ENCODE measurements around the gene ZMAT5.

The ZMAT5 gene

GRCh38 chr22:29703569-29704195, 63.1 kb downstream of the ZMAT5 start:
- H3K36me3 ChIP-seq (ENCODE audit: control insufficient read depth in 2 of 2, insufficient read depth in 1 of 2, low read length in 2 of 2) = no peaks in the 10 kb centered on the region
- peaks cover 20% of the 10 kb centered on the region for H3K4me1 ChIP-seq (ENCODE audit: control insufficient read depth, insufficient read depth, low read length)
- ChIA-PET POLR2A (interaction anchor here (0.5 kb wide), 1 partner anchor 37 kb away, joined by 3 read pairs; no protein-coding TSS in a partner anchor), CTCF (interaction anchor here (0.8 to 4.2 kb wide), 2 partner anchors 115 to 301 kb away, joined by 3 to 20 read pairs; no protein-coding TSS in a partner anchor)
- H3K4me3 ChIP-seq (ENCODE audit: low read depth, low read length) = no peak overlapping the region
- TF ChIP-seq ZBTB21 (tag by site-specific recombination; IDR thresholded peaks at IDR 0.05) (no peak), ZBTB44 (tag by site-specific recombination; IDR thresholded peaks at IDR 0.05) (no peak), GLIS1 (tag by site-specific recombination; IDR thresholded peaks at IDR 0.05) (0 out of 2 replicates have a peak, but pooled peaks have one; percentile 19), ZNF146 (tag by site-specific recombination; IDR thresholded peaks at IDR 0.05) (no peak), PRDM2 (tag by site-specific recombination; IDR thresholded peaks at IDR 0.05; ENCODE audit: borderline replicate concordance) (no peak), FEZF1 (tag by site-specific recombination; IDR thresholded peaks at IDR 0.05) (no peak), ZIC2 (tag by site-specific recombination; IDR thresholded peaks at IDR 0.05) (peak; percentile 89), ZNF623 (tag by site-specific recombination; IDR thresholded peaks at IDR 0.05) (no peak), SP7 (tag by site-specific recombination; IDR thresholded peaks at IDR 0.05) (no peak), GLIS2 (tag by site-specific recombination; IDR thresholded peaks at IDR 0.05) (peak; percentile 34; the same call in 1 of the 2 replicates), ZNF416 (tag by site-specific recombination; IDR thresholded peaks at IDR 0.05) (no peak), ZSCAN16 (tag by site-specific recombination; IDR thresholded peaks at IDR 0.05) (no peak), EGR2 (tag by site-specific recombination; IDR thresholded peaks at IDR 0.05; ENCODE audit: low read depth) (no peak), ZNF174 (tag by site-specific recombination; IDR thresholded peaks at IDR 0.05) (no peak), ZNF514 (tag by site-specific recombination; IDR thresholded peaks at IDR 0.05) (no peak), ZNF624 (tag by site-specific recombination; IDR thresholded peaks at IDR 0.05) (no peak), ZFP69B (tag by site-specific recombination; IDR thresholded peaks at IDR 0.05) (no peak), RBAK (tag by site-specific recombination; IDR thresholded peaks at IDR 0.05) (no peak)
- no peak overlapping the region for H3K27ac ChIP-seq (ENCODE audit: extremely low read depth, low read depth, low read length)
- H3K9me3 ChIP-seq (ENCODE audit: control insufficient read depth, insufficient read depth, low read depth, low read length) = no peaks in the 10 kb centered on the region

- POLR2A ChIA-PET = interaction anchor here (0.5 to 2.0 kb wide), 3 partner anchors 14 to 835 kb away, joined by 3 to 7 read pairs (median 4); no protein-coding TSS in a partner anchor
- no peak overlapping the region for H3K27ac ChIP-seq (ENCODE audit: extremely low read depth, low read depth, low read length)
- CTCF ChIA-PET = interaction anchor here (0.7 to 4.2 kb wide), 6 partner anchors 9 to 385 kb away, joined by 3 to 20 read pairs (median 6); no protein-coding TSS in a partner anchor
- peaks cover 20% of the 10 kb centered on the region for H3K4me1 ChIP-seq (ENCODE audit: control insufficient read depth, insufficient read depth, low read length)
- H3K36me3 ChIP-seq (ENCODE audit: control insufficient read depth in 2 of 2, insufficient read depth in 1 of 2, low read length in 2 of 2) = peaks cover 0 to under 1% of the 10 kb centered on the region in 2 experiments; a peak in 1 of 3 replicates
- no peaks in the 10 kb centered on the region for H3K9me3 ChIP-seq (ENCODE audit: control insufficient read depth, insufficient read depth, low read depth, low read length)
- no peak overlapping the region for H3K4me3 ChIP-seq (ENCODE audit: low read depth, low read length)
- TF ChIP-seq CTCF (tag by site-specific recombination; IDR thresholded peaks at IDR 0.05) (no peak), ZNF560 (tag by site-specific recombination; IDR thresholded peaks at IDR 0.05; ENCODE audit: borderline replicate concordance) (no peak), PRDM6 (tag by site-specific recombination; IDR thresholded peaks at IDR 0.05) (no peak), YY1 (tag by site-specific recombination; IDR thresholded peaks at IDR 0.05) (no peak), ZNF501 (tag by site-specific recombination; IDR thresholded peaks at IDR 0.05) (no peak), ZNF404 (tag by site-specific recombination; IDR thresholded peaks at IDR 0.05) (no peak)
These were observed 63.8 kb downstream of the ZMAT5 start for GRCh38 chr22:29702931-29703501.

Data from HEK293 (cell line).